Stimulated activated naive CD8-positive, alpha-beta T cell treated with anti-CD3 and anti-CD28 coated beads, Interleukin-15, Interleukin-2, amounts not matched to agents 100 ng/mL and 50 ng/mL, for 24 hours (primary cell): Measurements from ENCODE around the gene KCTD10.
"Not testable (repeated sequence)": the region's sequence is repeated elsewhere in the genome, so short reads cannot be mapped to it uniquely, and the experiment has no call there.

ENCODE experiments used
- H3K27ac Mint-ChIP-seq: one replicate; pipeline ENCODE4 v1.8.0; 2021; ENCODE audit warnings: mild to moderate bottlenecking, mixed read lengths
- H3K27me3 Mint-ChIP-seq: one replicate; pipeline ENCODE4 v1.8.0; 2021; ENCODE audit warnings: mixed read lengths
- H3K36me3 Mint-ChIP-seq: one replicate; pipeline ENCODE4 v1.8.0; 2021; ENCODE audit warnings: low read depth, mixed read lengths
- H3K4me1 Mint-ChIP-seq: one replicate; pipeline ENCODE4 v1.8.0; 2021; ENCODE audit warnings: low read depth, mixed read lengths
- H3K4me3 Mint-ChIP-seq: one replicate; pipeline ENCODE4 v1.8.0; 2021; ENCODE audit warnings: mild to moderate bottlenecking, mixed read lengths
- H3K9me3 Mint-ChIP-seq: one replicate; pipeline ENCODE4 v1.8.0; 2021; ENCODE audit warnings: mixed read lengths

KCTD10 gene

DNA sequence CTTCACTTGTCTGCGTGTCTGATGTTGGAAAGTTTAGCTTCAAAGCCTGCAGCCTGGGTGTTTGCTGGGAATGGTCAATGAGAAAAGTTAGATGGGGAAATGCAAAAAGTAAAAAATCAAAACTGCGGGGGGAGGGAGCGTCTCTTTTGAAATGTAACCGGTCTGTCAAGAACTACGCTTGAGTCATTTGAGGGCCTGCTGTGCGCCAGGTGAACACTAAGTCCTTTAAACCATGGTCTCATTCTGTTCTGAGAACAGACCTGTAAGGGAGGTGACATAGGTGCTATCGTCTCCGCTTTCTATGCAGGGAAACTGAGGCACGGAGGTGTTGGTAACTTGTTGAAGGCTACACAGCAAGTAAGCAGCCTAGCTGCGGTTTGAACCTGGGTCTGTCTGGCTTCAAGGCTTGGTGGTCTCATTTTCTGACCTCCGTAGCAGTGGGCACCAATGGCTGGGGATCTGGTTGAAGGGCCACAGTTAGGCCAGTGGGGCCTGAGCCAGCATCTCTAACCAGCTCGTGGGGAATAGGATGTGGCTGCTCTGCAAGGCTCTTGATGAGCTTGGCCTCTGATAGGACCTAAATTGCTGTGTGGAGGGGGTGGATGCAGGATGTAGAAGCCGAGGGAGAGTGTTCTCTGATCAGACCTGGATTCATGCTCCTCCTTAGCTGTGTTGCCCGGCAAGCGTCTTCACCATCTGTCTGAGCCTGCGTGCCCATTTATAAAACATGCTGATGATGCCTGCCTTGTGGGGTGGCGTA lies 41.5 kb downstream of the KCTD10 start:
- Mint-ChIP-seq H3K27ac (no peak overlapping the region), H3K4me1 (peaks cover 6% of the 10 kb centered on the region), H3K4me3 (no peak overlapping the region), H3K27me3 (no peaks in the 10 kb centered on the region), H3K36me3 (no peaks in the 10 kb centered on the region), H3K9me3 (no peaks in the 10 kb centered on the region)

GRCh38 chr12:109434582-109434981 lies 42.5 kb downstream of the KCTD10 start:
- H3K9me3 Mint-ChIP-seq, result no peaks in the 10 kb centered on the region
- no peak overlapping the region for H3K27ac Mint-ChIP-seq
- H3K36me3 Mint-ChIP-seq, result no peaks in the 10 kb centered on the region
- no peak overlapping the region for H3K4me3 Mint-ChIP-seq
- peaks cover 6% of the 10 kb centered on the region for H3K4me1 Mint-ChIP-seq
- no peaks in the 10 kb centered on the region for H3K27me3 Mint-ChIP-seq

DNA sequence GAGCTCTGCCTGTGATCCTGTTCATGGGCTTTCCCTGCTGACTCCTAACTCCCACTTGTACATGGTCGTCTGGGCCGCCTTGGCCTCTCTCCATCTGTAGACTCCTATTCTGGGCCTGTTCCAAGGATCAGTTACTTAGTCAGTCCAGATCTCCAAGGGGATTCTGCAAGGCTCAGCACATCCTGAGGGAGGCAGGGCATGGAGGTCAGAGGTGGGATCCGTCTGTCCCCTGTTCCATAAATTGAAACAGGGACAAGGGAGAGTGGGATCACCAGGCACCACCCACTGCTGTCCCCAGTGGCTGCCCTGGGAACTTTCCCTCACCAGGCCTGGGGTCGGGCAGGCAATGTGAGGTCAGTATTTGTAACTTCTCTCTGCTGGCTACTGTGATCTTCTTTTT lies 43.5 kb downstream of the KCTD10 start:
- Mint-ChIP-seq H3K27ac (no peak overlapping the region), H3K36me3 (no peaks in the 10 kb centered on the region), H3K4me3 (no peak overlapping the region), H3K4me1 (peaks cover 6% of the 10 kb centered on the region), H3K27me3 (no peaks in the 10 kb centered on the region), H3K9me3 (no peaks in the 10 kb centered on the region)

- H3K9me3 Mint-ChIP-seq, result no peaks in the 10 kb centered on the region
- H3K4me3 Mint-ChIP-seq, result no peak overlapping the region
- H3K36me3 Mint-ChIP-seq, result no peaks in the 10 kb centered on the region
- H3K4me1 Mint-ChIP-seq, result peaks cover 6% of the 10 kb centered on the region
- H3K27me3 Mint-ChIP-seq, result no peaks in the 10 kb centered on the region
- no peak overlapping the region for H3K27ac Mint-ChIP-seq
These were observed 44.2 kb downstream of the KCTD10 start for GRCh38 chr12:109432842-109433304.

GRCh38 chr12:109432431-109432830 lies 44.7 kb downstream of the KCTD10 start:
- no peaks in the 10 kb centered on the region for H3K27me3 Mint-ChIP-seq
- H3K4me3 Mint-ChIP-seq, result no peak overlapping the region
- H3K4me1 Mint-ChIP-seq, result peaks cover 6% of the 10 kb centered on the region
- no peak overlapping the region for H3K27ac Mint-ChIP-seq
- no peaks in the 10 kb centered on the region for H3K36me3 Mint-ChIP-seq
- no peaks in the 10 kb centered on the region for H3K9me3 Mint-ChIP-seq

DNA sequence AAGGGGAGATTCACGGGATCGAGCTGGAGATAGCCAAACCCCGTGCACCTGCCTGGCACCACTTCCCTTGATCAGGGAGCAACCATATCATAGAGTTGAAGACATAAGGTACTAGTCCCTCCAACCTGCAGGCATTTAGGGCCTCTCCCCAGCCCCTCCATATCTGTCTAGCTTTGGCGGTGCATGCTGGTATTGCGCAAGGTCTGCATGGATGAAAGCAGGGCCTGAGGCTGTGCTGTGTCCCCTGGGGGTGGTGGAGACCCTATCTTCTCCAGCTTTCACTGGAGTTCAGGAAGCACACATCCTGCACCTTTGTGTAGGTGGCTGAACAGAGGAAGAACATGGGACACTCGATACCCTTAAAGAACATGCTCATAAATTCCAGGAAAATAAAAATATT lies 46.9 kb downstream of the KCTD10 start:
- Mint-ChIP-seq H3K27ac (no peak overlapping the region), H3K36me3 (no peaks in the 10 kb centered on the region), H3K27me3 (no peaks in the 10 kb centered on the region)

GRCh38 chr12:109428804-109429203 lies 48.3 kb downstream of the KCTD10 start:
- not testable (repeated sequence) for H3K27me3 Mint-ChIP-seq, H3K4me1 Mint-ChIP-seq, H3K9me3 Mint-ChIP-seq, H3K36me3 Mint-ChIP-seq, H3K4me3 Mint-ChIP-seq, H3K27ac Mint-ChIP-seq

More for the DNA sequence above, 46.9 kb downstream of the KCTD10 start:
- H3K9me3 Mint-ChIP-seq, result no peaks in the 10 kb centered on the region
- no peak overlapping the region for H3K4me3 Mint-ChIP-seq
- peaks cover 6% of the 10 kb centered on the region for H3K4me1 Mint-ChIP-seq

- Mint-ChIP-seq H3K27ac (no peak overlapping the region), H3K36me3 (no peaks in the 10 kb centered on the region), H3K27me3 (peaks cover 8% of the 10 kb centered on the region), H3K4me1 (peaks cover 1% of the 10 kb centered on the region), H3K9me3 (no peaks in the 10 kb centered on the region), H3K4me3 (no peak overlapping the region)
These were observed 49.0 kb downstream of the KCTD10 start for GRCh38 chr12:109428037-109428629.

DNA sequence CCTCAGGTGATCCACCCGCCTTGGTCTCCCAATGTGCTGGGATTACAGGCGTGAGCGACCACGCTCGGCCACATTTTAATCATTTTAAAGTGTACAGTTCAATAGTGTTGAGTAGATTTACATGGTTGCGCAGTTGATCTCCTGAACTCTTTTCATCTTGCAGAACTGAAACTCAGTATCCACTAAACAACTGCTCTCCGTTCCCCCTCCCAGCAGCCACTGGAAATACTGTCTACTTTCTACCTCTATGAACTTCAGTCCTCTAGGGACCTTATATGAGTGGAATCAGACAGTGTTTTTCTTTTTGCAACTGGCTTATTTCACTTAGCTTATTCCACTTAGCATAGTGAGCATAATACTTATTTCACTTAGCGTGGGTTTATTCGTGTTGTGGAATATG lies 53.7 kb downstream of the KCTD10 start:
- H3K9me3 Mint-ChIP-seq, result no peaks in the 10 kb centered on the region
- peaks cover 31% of the 10 kb centered on the region for H3K27me3 Mint-ChIP-seq

DNA sequence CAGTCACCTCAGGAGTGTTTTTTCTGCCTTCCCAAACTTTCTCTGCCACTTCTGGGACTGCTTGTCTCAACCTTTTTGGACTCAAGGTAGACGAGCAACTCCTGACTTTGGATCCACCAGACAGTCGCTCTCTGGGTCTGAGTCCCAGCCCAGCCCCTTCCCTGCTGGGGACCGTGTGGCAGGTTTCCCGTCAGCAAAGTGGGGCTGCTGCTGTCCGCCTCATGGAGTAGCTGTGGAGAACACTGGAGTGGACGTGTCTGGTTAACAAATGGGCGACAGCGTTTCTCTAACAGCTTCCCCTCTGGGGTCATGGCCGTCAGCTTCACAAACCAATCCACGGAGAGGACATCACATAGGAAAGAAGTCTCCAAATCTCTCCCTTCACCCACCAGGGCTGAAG lies 54.8 kb downstream of the KCTD10 start:
- Mint-ChIP-seq H3K27me3 (peaks cover 31% of the 10 kb centered on the region), H3K27ac (no peak overlapping the region), H3K36me3 (no peaks in the 10 kb centered on the region)

More for the DNA sequence above, 53.7 kb downstream of the KCTD10 start:
- Mint-ChIP-seq H3K4me1 (no peaks in the 10 kb centered on the region), H3K36me3 (no peaks in the 10 kb centered on the region), H3K4me3 (no peak overlapping the region), H3K27ac (no peak overlapping the region)

DNA sequence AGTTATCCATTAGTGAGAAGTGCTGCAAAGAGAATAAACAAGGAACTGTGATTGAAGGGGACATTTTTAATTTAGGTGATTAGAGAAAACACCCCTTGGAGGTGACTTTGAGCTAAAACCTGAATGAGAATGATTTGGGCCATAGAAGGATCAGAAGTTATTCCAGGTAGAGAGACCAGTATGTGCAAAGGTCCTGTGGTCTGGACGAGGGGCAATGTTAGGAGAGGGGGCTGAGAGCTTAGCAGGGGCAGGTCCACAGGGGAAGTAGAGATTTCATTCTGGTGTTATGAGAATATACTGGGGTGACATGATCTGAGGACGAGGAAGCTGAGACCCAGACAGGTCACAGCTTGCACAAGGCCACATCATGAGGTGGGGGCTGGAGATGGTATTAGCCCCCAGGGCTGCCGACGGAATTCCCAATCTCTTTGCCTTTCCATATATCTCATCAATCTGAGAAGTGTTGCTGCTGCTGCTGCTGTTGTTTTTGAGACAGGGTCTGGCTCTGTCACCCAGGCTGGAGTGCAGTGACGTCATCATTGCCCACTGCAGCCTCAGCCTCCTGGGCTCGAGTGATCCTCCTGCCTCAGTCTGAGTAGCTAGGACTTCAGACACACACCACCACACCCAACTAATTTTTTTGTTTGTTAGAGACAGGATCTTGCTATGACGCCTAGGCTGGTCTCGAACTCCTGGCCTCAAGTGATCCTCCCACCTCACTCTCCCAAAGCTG lies 55.6 kb downstream of the KCTD10 start:
- Mint-ChIP-seq H3K9me3 (no peaks in the 10 kb centered on the region), H3K4me1 (no peaks in the 10 kb centered on the region), H3K36me3 (no peaks in the 10 kb centered on the region), H3K27ac (no peak overlapping the region), H3K27me3 (peaks cover 31% of the 10 kb centered on the region), H3K4me3 (no peak overlapping the region)

More for the DNA sequence above, 54.8 kb downstream of the KCTD10 start:
- Mint-ChIP-seq H3K4me1 (no peaks in the 10 kb centered on the region), H3K4me3 (no peak overlapping the region), H3K9me3 (no peaks in the 10 kb centered on the region)

GRCh38 chr12:109418848-109419480 lies 58.1 kb downstream of the KCTD10 start:
- no peak overlapping the region for H3K27ac Mint-ChIP-seq
- H3K27me3 Mint-ChIP-seq, result peaks cover 29% of the 10 kb centered on the region
- no peak overlapping the region for H3K4me3 Mint-ChIP-seq
- no peaks in the 10 kb centered on the region for H3K36me3 Mint-ChIP-seq
- no peaks in the 10 kb centered on the region for H3K9me3 Mint-ChIP-seq
- H3K4me1 Mint-ChIP-seq, result no peaks in the 10 kb centered on the region

DNA sequence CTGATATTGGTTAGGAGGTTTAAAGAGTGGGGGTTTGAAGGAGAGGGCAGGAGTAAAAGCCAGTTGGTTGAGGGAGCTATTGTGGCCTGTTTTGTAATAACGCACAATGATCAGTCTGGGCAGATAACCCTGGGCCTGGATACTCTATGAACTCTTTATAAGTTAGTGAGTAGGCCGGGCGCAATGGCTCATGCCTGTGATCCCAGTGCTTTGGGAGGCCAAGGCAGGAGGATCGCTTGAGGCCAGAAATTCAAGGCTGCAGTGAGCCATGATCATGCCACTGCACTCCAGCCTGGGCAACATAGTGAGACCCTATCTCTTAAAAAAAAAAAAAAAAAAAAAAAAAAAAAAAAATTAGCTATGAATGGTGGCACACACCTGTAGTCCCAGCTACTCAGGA lies 71.0 kb downstream of the KCTD10 start:
- not testable (repeated sequence) for H3K36me3 Mint-ChIP-seq, H3K27ac Mint-ChIP-seq, H3K9me3 Mint-ChIP-seq, H3K4me3 Mint-ChIP-seq, H3K4me1 Mint-ChIP-seq
- peaks cover 11% of the 10 kb centered on the region for H3K27me3 Mint-ChIP-seq

GRCh38 chr12:109404841-109405240 lies 72.3 kb downstream of the KCTD10 start:
- H3K27me3 Mint-ChIP-seq, result peaks cover 22% of the 10 kb centered on the region
- not testable (repeated sequence) for H3K4me1 Mint-ChIP-seq, H3K4me3 Mint-ChIP-seq, H3K27ac Mint-ChIP-seq, H3K36me3 Mint-ChIP-seq, H3K9me3 Mint-ChIP-seq
